Thymus (tissue), 11 donors: ENCODE measurements around the gene RET. TPM values are rescaled to one million over a fixed set of nuclear protein-coding genes. Genes with fewer than 3 reads are reported as not detected.

Experiments used
- DNase-seq, 9 donors: peaks; one replicate each; pipeline ENCODE4 v3.0.0-alpha.2; 2013; ENCODE audit warnings: low spot score in 9 of 9, low read depth in 6 of 9, missing footprints in 1 of 9
- H3K27ac ChIP-seq, 2 donors: one replicate each; pipeline ENCODE4 v1.5.1; 2013; ENCODE audit warnings: control low read depth in 1 of 2, low read depth in 1 of 2, low read length in 1 of 2, mild to moderate bottlenecking in 1 of 2, moderate library complexity in 1 of 2
- H3K27me3 ChIP-seq, 2 donors: one replicate each; pipeline ENCODE4 v1.5.1; 2013; ENCODE audit warnings: low read length in 1 of 2; ENCODE audit not compliant: control insufficient read depth in 2 of 2, insufficient read depth in 1 of 2
- H3K36me3 ChIP-seq, 2 donors: one replicate each; pipeline ENCODE4 v1.5.1; 2013; ENCODE audit warnings: low read length in 1 of 2, mild to moderate bottlenecking in 1 of 2, moderate library complexity in 1 of 2; ENCODE audit not compliant: control insufficient read depth in 2 of 2, insufficient read depth in 2 of 2
- H3K4me1 ChIP-seq, 2 donors: one replicate each; pipeline ENCODE4 v1.5.1; 2013; ENCODE audit warnings: low read length in 2 of 2; ENCODE audit not compliant: control insufficient read depth in 2 of 2, insufficient read depth in 2 of 2
- H3K4me3 ChIP-seq, 2 donors: one replicate each; pipeline ENCODE4 v1.5.1; 2013; ENCODE audit warnings: low read length in 2 of 2, control low read depth in 1 of 2, mild to moderate bottlenecking in 1 of 2
- H3K9me3 ChIP-seq, 2 donors: one replicate each; pipeline ENCODE4 v1.5.1; 2013; ENCODE audit warnings: low read length in 1 of 2, mild to moderate bottlenecking in 1 of 2; ENCODE audit not compliant: control insufficient read depth in 2 of 2, insufficient read depth in 1 of 2
- WGBS: extraction: QIAGEN DNeasy Blood & Tissue Kit; methylation state at CpG from one replicate; pipeline ENCODE4 v1.1.7; 2013; 5-methylcytosine and 5-hydroxymethylcytosine counted together
- polyA plus RNA-seq: library from polyadenylated mRNA; stranded (reverse); fragments of 200-250 nt; gene quantifications from one replicate; pipeline ENCODE4 v1.2.3, GENCODE V29; 2013
- total RNA-seq: library from RNA; stranded (reverse); fragments of 120-200 nt; gene quantifications from one replicate; pipeline ENCODE4 v1.2.4, GENCODE V29; 2013
- donor health status: healthy.

Gene RET
- total and polyA plus RNA-seq, 2 donors: 0.33 to 0.37 TPM

GRCh38 chr10:43128958-43129706 lies 52.3 kb downstream of the RET start:
- WGBS: 68% methylated on average over 6 of the region's 6 CpGs
- no peaks in the 10 kb centered on the region for H3K27me3 ChIP-seq
- DNase-seq: peak in 1 of 9 donors; percentile 42
- no peaks in the 10 kb centered on the region for H3K36me3 ChIP-seq
- peaks cover 5 to 8% of the 10 kb centered on the region in 2 donors for H3K4me1 ChIP-seq
- no peak overlapping the region for H3K4me3 ChIP-seq
- no peaks in the 10 kb centered on the region for H3K9me3 ChIP-seq
- H3K27ac ChIP-seq: peak overlapping the region; percentile 58 to 68

GRCh38 chr10:43130770-43131171 lies 53.9 kb downstream of the RET start:
- Histone ChIP-seq H3K36me3 (no peaks in the 10 kb centered on the region), H3K27me3 (no peaks in the 10 kb centered on the region), H3K9me3 (no peaks in the 10 kb centered on the region), H3K27ac (no peak overlapping the region), H3K4me1 (peaks cover 5 to 8% of the 10 kb centered on the region in 2 donors), H3K4me3 (no peak overlapping the region)
- WGBS: 92% methylated on average over 18 of the region's 18 CpGs
- DNase-seq: no peak

- H3K36me3 ChIP-seq: no peaks in the 10 kb centered on the region
- H3K27me3 ChIP-seq: no peaks in the 10 kb centered on the region
- DNase-seq: no peak
- H3K27ac ChIP-seq: no peak overlapping the region
- 94% methylated on average over 11 of the region's 11 CpGs for WGBS
- H3K4me1 ChIP-seq: peaks cover 5 to 8% of the 10 kb centered on the region in 2 donors
- H3K4me3 ChIP-seq: no peak overlapping the region
- H3K9me3 ChIP-seq: no peaks in the 10 kb centered on the region
Measured at GRCh38 chr10:43131256-43131655, 54.4 kb downstream of the RET start.

GRCh38 chr10:43131906-43132305 lies 55.0 kb downstream of the RET start:
- Histone ChIP-seq H3K27me3 (no peaks in the 10 kb centered on the region), H3K4me1 (peaks cover 5 to 9% of the 10 kb centered on the region in 2 donors), H3K36me3 (no peaks in the 10 kb centered on the region), H3K27ac (no peak overlapping the region), H3K9me3 (no peaks in the 10 kb centered on the region), H3K4me3 (no peak overlapping the region)
- 98% methylated on average over 6 of the region's 6 CpGs for WGBS
- no peak for DNase-seq

- no peak for DNase-seq
- Histone ChIP-seq H3K4me1 (peaks cover 9 to 15% of the 10 kb centered on the region in 2 donors), H3K9me3 (no peaks in the 10 kb centered on the region), H3K27me3 (no peaks in the 10 kb centered on the region), H3K4me3 (no peak overlapping the region), H3K27ac (no peak overlapping the region), H3K36me3 (no peaks in the 10 kb centered on the region)
- 97% methylated on average over 3 of the region's 3 CpGs for WGBS
Measured at GRCh38 chr10:43132867-43133787, 56.3 kb downstream of the RET start.

- Histone ChIP-seq H3K4me3 (no peak overlapping the region), H3K4me1 (peaks cover 7 to 10% of the 10 kb centered on the region in 2 donors), H3K9me3 (no peaks in the 10 kb centered on the region), H3K36me3 (no peaks in the 10 kb centered on the region), H3K27ac (no peak overlapping the region), H3K27me3 (no peaks in the 10 kb centered on the region)
- no peak for DNase-seq
- WGBS: 90% methylated on average over 5 of the region's 5 CpGs
Measured at GRCh38 chr10:43134126-43134905, 57.4 kb downstream of the RET start.

- no peak for DNase-seq
- Histone ChIP-seq H3K9me3 (no peaks in the 10 kb centered on the region), H3K36me3 (no peaks in the 10 kb centered on the region), H3K27ac (no peak overlapping the region), H3K4me1 (peaks cover 8 to 12% of the 10 kb centered on the region in 2 donors), H3K4me3 (no peak overlapping the region), H3K27me3 (no peaks in the 10 kb centered on the region)
- WGBS: 98% methylated on average over 5 of the region's 5 CpGs
Measured at GRCh38 chr10:43135064-43135463, 58.2 kb downstream of the RET start.

- no peak for DNase-seq
- Histone ChIP-seq H3K9me3 (no peaks in the 10 kb centered on the region), H3K27me3 (no peaks in the 10 kb centered on the region), H3K27ac (no peak overlapping the region), H3K4me1 (peaks cover 9 to 12% of the 10 kb centered on the region in 2 donors), H3K4me3 (no peak overlapping the region), H3K36me3 (no peaks in the 10 kb centered on the region)
- WGBS: 97% methylated on average over 2 of the region's 2 CpGs
Measured at GRCh38 chr10:43135656-43136055, 58.8 kb downstream of the RET start.
